Keratinocyte (primary cell): ENCODE data around the gene KIR3DL1.
"Not testable (repeated sequence)": the region's sequence is repeated elsewhere in the genome, so short reads cannot be mapped to it uniquely, and the experiment has no call there.

Experiments
- CTCF ChIP-seq, 3 experiments: IDR thresholded peaks in 1 of 3; conservative IDR thresholded peaks in 1 of 3; optimal IDR thresholded peaks in 1 of 3; 2 replicates in 2 of 3; 3 replicates in 1 of 3; pipeline versions ENCODE3 to v1.5.1; 2011; ENCODE audit warnings: low read length in 3 of 3, mild to moderate bottlenecking in 3 of 3, moderate library complexity in 2 of 3, control low read depth in 1 of 3, inconsistent platforms in 1 of 3; ENCODE audit not compliant: insufficient read depth in 2 of 3; ENCODE audit errors: extremely low read depth in 1 of 3
- EZH2 ChIP-seq: IDR thresholded peaks from one replicate; pipeline ENCODE4 v1.6.1; 2012; ENCODE audit warnings: inconsistent platforms, mild to moderate bottlenecking, low read length, moderate library complexity

GRCh38 chr19:54782916-54783315, 33.4 kb upstream of the KIR3DL1 start:
- not testable (repeated sequence) for TF ChIP-seq CTCF (optimal IDR thresholded peaks at IDR 0.05 in 1 of 3, IDR thresholded peaks at IDR 0.05 in 1 of 3, conservative IDR thresholded peaks at IDR 0.05 in 1 of 3; ENCODE audit: extremely low read depth in 1 of 3, insufficient read depth in 2 of 3, low read length in 3 of 3); EZH2
